K562 (cell line): ENCODE results near the gene MTFR2. TPM values are rescaled to one million over a fixed set of nuclear protein-coding genes. Genes with fewer than 3 reads are reported as not detected.

Experiments used
- ATAC-seq: fragments of 200-7000 bp; cut with Tn5 transposase; 3 replicates; pipeline ENCODE4 v1.9.1; 2020; ENCODE audit warnings: moderate library complexity
- BruUV-seq: library from RNA; stranded (reverse); fragments of 400-500 nt; replicated peaks from 2 replicates; lab custom pipeline; 2021; lab: Mats Ljungman, UMichigan
- CTCF ChIA-PET: fragments of 300-600 bp; formaldehyde crosslinking; extraction: SDS; loops from one replicate; lab custom pipeline; 2021; ENCODE audit warnings: low intra/inter-chr PET ratio; lab: Yijun Ruan, JAX
- POLR2A ChIA-PET: fragments of 300-600, 350-650 bp; sonication (Branson Sonifier 250); formaldehyde crosslinking; extraction: SDS; loops from one replicate; lab custom pipeline; 2021; ENCODE audit warnings: antibody characterized with exemption, inconsistent platforms; lab: Yijun Ruan, JAX
- DNase-seq, 4 experiments: peaks; one replicate each; pipeline versions ENCODE4 v3.0.0 to v3.0.0-alpha.2; 2011 to 2018; ENCODE audit warnings: low spot score in 3 of 4, mixed read lengths in 3 of 4; ENCODE audit errors: extremely low read depth in 1 of 4
- FAIRE-seq: peaks from 2 replicates; lab custom pipeline; 2011; peaks lifted over from hg19 to GRCh38; lab: Jason Lieb, UNC
- H2AFZ ChIP-seq: 2 replicates; pipeline ENCODE4 v1.6.0; 2011; ENCODE audit warnings: low read depth, low read length, control low read depth, inconsistent platforms
- H3K27ac ChIP-seq: fragments of 200-600 bp; 3 replicates; pipeline ENCODE4 v1.8.0; 2011; ENCODE audit warnings: low read depth, mild to moderate bottlenecking, control low read depth, inconsistent platforms, low read length, moderate library complexity, mixed read lengths; ENCODE audit errors: extremely low read depth
- H3K27me3 ChIP-seq, 2 experiments: fragments of 300-600 bp in 1 of 2; 2 replicates in 1 of 2; 3 replicates in 1 of 2; pipeline versions ENCODE4 v1.6.0 to v1.8.0; 2011; ENCODE audit warnings: inconsistent platforms in 2 of 2, low read length in 2 of 2, mild to moderate bottlenecking in 1 of 2, mixed read lengths in 1 of 2, moderate library complexity in 1 of 2; ENCODE audit not compliant: control insufficient read depth in 2 of 2, insufficient read depth in 2 of 2
- H3K36me3 ChIP-seq: fragments of 300-600 bp; 3 replicates; pipeline ENCODE4 v1.8.0; 2011; ENCODE audit warnings: mild to moderate bottlenecking, low read length, inconsistent platforms; ENCODE audit not compliant: control insufficient read depth, insufficient read depth
- H3K4me1 ChIP-seq, 2 experiments: fragments of 200-600 bp in 1 of 2; replicated peaks in 1 of 2; 2 replicates in 1 of 2; 3 replicates in 1 of 2; pipeline versions ENCODE4 v1.5.1 to v1.8.0; 2011; ENCODE audit warnings: inconsistent platforms in 2 of 2, low read length in 2 of 2, mild to moderate bottlenecking in 1 of 2, mixed read lengths in 1 of 2, moderate library complexity in 1 of 2; ENCODE audit not compliant: control insufficient read depth in 2 of 2, insufficient read depth in 2 of 2
- H3K4me2 ChIP-seq: 2 replicates; pipeline ENCODE4 v1.6.1; 2011; ENCODE audit warnings: low read length, control low read depth, inconsistent platforms, mixed read lengths; ENCODE audit not compliant: insufficient read depth
- H3K4me3 ChIP-seq: fragments of 200-600 bp; sonication (generic), shearing (Covaris generic); 2 replicates; pipeline ENCODE4 v1.5.1; 2016; ENCODE audit warnings: control low read depth, inconsistent platforms
- H3K79me2 ChIP-seq: fragments of 200-600 bp; 3 replicates; pipeline ENCODE4 v1.8.0; 2011; ENCODE audit warnings: low read length, inconsistent platforms; ENCODE audit not compliant: control insufficient read depth, insufficient read depth
- H3K9ac ChIP-seq, 2 experiments: 2 replicates each; pipeline versions ENCODE4 v1.6.0 to v1.6.1; 2011; ENCODE audit warnings: low read depth in 2 of 2, low read length in 2 of 2, control low read depth in 1 of 2, inconsistent platforms in 1 of 2, mild to moderate bottlenecking in 1 of 2, mixed read lengths in 1 of 2; ENCODE audit not compliant: insufficient read depth in 1 of 2
- H3K9me1 ChIP-seq: one replicate; pipeline ENCODE4 v1.6.0; 2011; ENCODE audit warnings: inconsistent platforms, mild to moderate bottlenecking, low read length, moderate library complexity; ENCODE audit not compliant: control insufficient read depth, insufficient read depth
- H3K9me3 ChIP-seq: replicated peaks from 2 replicates; pipeline ENCODE4 v1.5.1; 2011; ENCODE audit warnings: low read depth, low read length, inconsistent platforms; ENCODE audit not compliant: control insufficient read depth, insufficient read depth
- H4K20me1 ChIP-seq: replicated peaks from 2 replicates; pipeline ENCODE4 v1.6.1; 2011; ENCODE audit warnings: low read length, inconsistent platforms, mixed read lengths; ENCODE audit not compliant: control insufficient read depth, insufficient read depth
- BHLHE40 ChIP-seq: IDR thresholded peaks from 2 replicates; pipeline ENCODE4 v1.6.1; 2011; ENCODE audit warnings: low read length, improper control_type of control experiment
- CTCF ChIP-seq, 3 experiments: IDR thresholded peaks in 2 of 3; conservative IDR thresholded peaks in 1 of 3; 2 replicates each; pipeline ENCODE4 v1.5.1; 2011 to 2012; ENCODE audit warnings: low read length in 3 of 3, mild to moderate bottlenecking in 3 of 3, control low read depth in 2 of 3, improper control_type of control experiment in 1 of 3, inconsistent platforms in 1 of 3, low read depth in 1 of 3, mixed read lengths in 1 of 3, moderate library complexity in 1 of 3; ENCODE audit not compliant: insufficient read depth in 2 of 3
- GMEB1 ChIP-seq: fragments of 250-450 bp; sonication (Bioruptor Pico); IDR thresholded peaks from 2 replicates; pipeline ENCODE4 v1.4.0; 2020; ENCODE audit warnings: mild to moderate bottlenecking
- HOMEZ ChIP-seq: fragments of 250-450 bp; sonication (Bioruptor Pico); IDR thresholded peaks from 2 replicates; pipeline ENCODE4 v1.4.0; 2020; ENCODE audit warnings: mild to moderate bottlenecking, moderate library complexity
- MBD1 ChIP-seq: fragments of 250-450 bp; sonication (Bioruptor Pico); IDR thresholded peaks from 2 replicates; pipeline ENCODE4 v1.8.0; 2022; ENCODE audit warnings: inconsistent platforms
- WGBS: fragments of 100-300 bp; shearing (Covaris generic); methylation state at CpG from one replicate; pipeline ENCODE4 v1.1.6; 2016; ENCODE audit warnings: low coverage, mixed read lengths; ENCODE audit not compliant: insufficient coverage; ENCODE audit errors: missing lambda C conversion rate; 5-methylcytosine and 5-hydroxymethylcytosine counted together
- in situ Hi-C: fragments of 300-500 bp; cut with MboI; formaldehyde crosslinking; loops from 4 replicates; pipeline ENCODE4 v1.15.0; 2018; ENCODE audit warnings: inconsistent platforms, mixed read lengths
- intact Hi-C: fragments of 100-400 bp; cut with micrococcal nuclease; formaldehyde crosslinking; loops from 2 replicates; pipeline ENCODE4 v1.14.2; 2022
- polyA plus RNA-seq, 8 experiments: library from polyadenylated mRNA; depleted of rRNA in 4 of 8; stranded (reverse) in 5 of 8; unstranded in 3 of 8; fragments of >200 nt; fragmentation: Nextera tagmentation in 2 of 8; fragmentation: Illumina TruSeq in 1 of 8; extraction: Ambion mirVana in 2 of 8; extraction: Trizol in 1 of 8; gene quantifications; 2 replicates each; pipeline versions ENCODE4 v1.2.1 to v1.2.3, GENCODE V29; 2011 to 2014; ENCODE audit warnings: inconsistent platforms in 1 of 8, missing spikeins in 1 of 8
- total RNA-seq, 7 experiments: library from RNA; depleted of rRNA in 6 of 7; stranded (reverse); fragments of >200 nt in 6 of 7; fragmentation: Illumina TruSeq in 2 of 7; extraction: Trizol in 2 of 7; gene quantifications; 2 replicates each; pipeline versions ENCODE4 v1.2.1 to v1.2.3, GENCODE V29; 2011 to 2021; ENCODE audit warnings: low replicate concordance in 1 of 7

MTFR2 gene
- total and polyA plus RNA-seq, 9 of the 15 experiments (the other 6 are each of a cell fraction or from before 2014, with no cell fraction given) = 10.1 to 63.3 (median 45.9) TPM

- H3K4me1 ChIP-seq = peaks cover 0 to 20% of the 10 kb centered on the region in 2 experiments; a peak in 2 of 5 replicates
- peak overlapping the region; percentile 93 to 95; a peak in 3 of 4 replicates for H3K9ac ChIP-seq
- ChIA-PET POLR2A (interaction anchor here (0.5 to 9.9 kb wide), 7 partner anchors 11 to 396 kb away, joined by 3 to 176 read pairs (median 19); partner anchors contain the start of gene BCLAF1), CTCF (no interaction called here)
- intact Hi-C loops (no loop called here), in situ Hi-C loops (no loop called here)
- no peaks in the 10 kb centered on the region for H3K9me3 ChIP-seq
- DNase-seq (peak in 1 of 4 experiments; percentile 45), FAIRE-seq (no peak), ATAC-seq (no peak)
- peak overlapping the region; percentile 98 for H3K4me2 ChIP-seq
- no peaks in the 10 kb centered on the region for H4K20me1 ChIP-seq
- peak overlapping the region; percentile 88 for H3K4me3 ChIP-seq
- no peaks in the 10 kb centered on the region for H3K9me1 ChIP-seq
- WGBS = 2% methylated on average over 6 of the region's 6 CpGs
- H2AFZ ChIP-seq = peak overlapping the region; percentile 91
- H3K27me3 ChIP-seq = no peaks in the 10 kb centered on the region
- peaks cover 19% of the 10 kb centered on the region for H3K79me2 ChIP-seq
- H3K36me3 ChIP-seq = peaks cover 43% of the 10 kb centered on the region
- peak overlapping the region; percentile 82 for H3K27ac ChIP-seq
- no TSS peak for BruUV-seq
- no peak for TF ChIP-seq HOMEZ (CRISPR knock-in tag)
- TF ChIP-seq BHLHE40 = 0 out of 2 replicates have a peak, but pooled peaks have one; percentile 5
These were observed 775 bp downstream of the MTFR2 start for GRCh38 chr6:136249336-136249735.

GRCh38 chr6:136244061-136244616 is 6.0 kb downstream of the MTFR2 start:
- no TSS peak for BruUV-seq
- intact Hi-C loops (no loop called here), in situ Hi-C loops (no loop called here)
- no peak overlapping the region for H3K9ac ChIP-seq
- peaks cover 0 to 4% of the 10 kb centered on the region in 2 experiments; a peak in 1 of 5 replicates for H3K4me1 ChIP-seq
- H3K9me3 ChIP-seq = no peaks in the 10 kb centered on the region
- no peak overlapping the region for H3K4me3 ChIP-seq
- peaks cover 88% of the 10 kb centered on the region for H3K36me3 ChIP-seq
- FAIRE-seq = no peak
- peaks cover 9% of the 10 kb centered on the region for H3K79me2 ChIP-seq
- no peak overlapping the region for H3K4me2 ChIP-seq
- no peaks in the 10 kb centered on the region for H3K27me3 ChIP-seq
- no peak overlapping the region for H3K27ac ChIP-seq
- DNase-seq = no peak
- no peaks in the 10 kb centered on the region for H4K20me1 ChIP-seq
- no peaks in the 10 kb centered on the region for H3K9me1 ChIP-seq
- 84% methylated on average over 5 of the region's 5 CpGs for WGBS
- no peak overlapping the region for H2AFZ ChIP-seq
- POLR2A ChIA-PET = no interaction called here
- ATAC-seq = peak; percentile 33; the same call in 1 of the 3 replicates
- CTCF ChIA-PET = no interaction called here
- TF ChIP-seq CTCF (IDR thresholded peaks at IDR 0.05 in 2 of 3, conservative IDR thresholded peaks at IDR 0.05 in 1 of 3; ENCODE audit: insufficient read depth in 2 of 3, low read depth in 1 of 3, low read length in 3 of 3) (no peak), MBD1 (CRISPR knock-in tag) (no peak), GMEB1 (CRISPR knock-in tag) (no peak)
